ENCODE results near the gene XXYLT1.

XXYLT1 gene

DNA sequence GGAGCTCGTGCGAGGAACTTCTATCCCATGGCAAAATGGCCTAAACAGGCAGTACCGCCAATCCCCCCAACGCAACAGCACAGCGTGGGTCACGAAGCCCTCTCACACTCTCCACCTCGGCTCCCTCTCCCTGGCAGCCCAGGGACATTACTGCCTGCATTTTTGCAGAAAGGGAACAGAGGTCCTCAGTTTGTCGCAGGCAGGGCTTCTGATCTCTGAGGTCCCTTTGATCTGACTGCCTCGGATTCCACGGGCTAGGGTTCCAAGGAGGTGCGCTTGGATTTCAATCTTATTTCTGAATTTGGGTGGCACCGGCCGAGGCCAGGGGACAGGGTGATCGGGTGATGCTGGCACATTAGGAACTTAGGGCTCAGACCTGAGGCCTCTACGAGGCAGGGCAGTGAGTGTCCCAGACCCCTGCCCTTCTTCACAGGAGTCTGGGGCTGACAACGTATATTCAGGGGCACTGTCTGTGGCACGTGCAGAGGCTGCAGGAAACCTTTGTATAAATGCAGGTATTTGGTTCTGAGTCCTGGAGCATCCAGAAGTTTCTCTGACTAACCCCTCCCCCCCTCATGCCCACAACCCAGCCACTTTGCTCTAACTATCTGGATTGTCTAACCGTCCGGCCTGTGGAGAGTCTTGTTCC, 197.9 kb downstream of the XXYLT1 start:
- DNase-seq = no peak

DNA sequence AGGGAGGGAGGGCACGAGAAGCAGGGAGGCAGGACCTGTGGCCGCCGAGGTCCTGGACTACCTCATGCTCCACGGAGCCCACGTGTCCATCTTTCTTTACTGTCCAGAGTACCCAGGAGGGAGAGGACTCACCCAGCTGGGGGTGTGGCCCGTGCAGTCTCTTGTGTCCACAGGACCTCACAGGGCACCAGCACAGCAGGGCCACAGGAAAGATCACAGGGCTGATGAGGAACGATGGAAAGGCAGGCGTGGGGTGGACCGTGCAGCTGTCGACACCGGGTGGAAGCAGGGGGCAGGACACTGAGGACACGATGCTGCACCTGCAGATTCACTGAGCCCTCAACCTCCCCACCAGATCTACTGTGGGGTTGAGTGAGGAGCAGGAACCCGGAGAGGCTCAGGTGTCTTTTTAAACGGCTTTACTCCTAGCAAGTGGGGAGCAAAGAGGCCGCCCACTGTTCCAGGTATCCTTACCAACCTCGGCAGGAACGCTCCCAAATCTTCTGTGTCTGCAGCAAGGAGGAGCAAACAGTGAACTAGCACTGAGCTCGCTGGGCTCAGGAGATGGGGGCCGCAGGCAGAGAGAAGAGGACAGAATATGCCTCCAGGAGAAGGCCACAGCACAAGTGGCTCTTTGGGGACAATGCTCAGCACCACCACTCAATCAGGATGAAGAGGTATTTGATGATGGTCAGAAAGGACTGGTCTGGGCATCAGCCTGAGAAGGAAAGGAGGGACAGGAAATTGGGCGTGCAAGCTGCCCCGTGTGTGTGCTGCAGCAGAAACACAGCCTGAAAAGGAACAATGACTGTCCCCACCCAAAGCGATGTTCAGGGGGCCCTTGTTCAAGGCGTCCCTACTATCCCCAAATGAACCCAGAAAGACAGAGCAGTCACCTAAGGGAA, 198.8 kb downstream of the XXYLT1 start:
- DNase-seq = no peak

DNA sequence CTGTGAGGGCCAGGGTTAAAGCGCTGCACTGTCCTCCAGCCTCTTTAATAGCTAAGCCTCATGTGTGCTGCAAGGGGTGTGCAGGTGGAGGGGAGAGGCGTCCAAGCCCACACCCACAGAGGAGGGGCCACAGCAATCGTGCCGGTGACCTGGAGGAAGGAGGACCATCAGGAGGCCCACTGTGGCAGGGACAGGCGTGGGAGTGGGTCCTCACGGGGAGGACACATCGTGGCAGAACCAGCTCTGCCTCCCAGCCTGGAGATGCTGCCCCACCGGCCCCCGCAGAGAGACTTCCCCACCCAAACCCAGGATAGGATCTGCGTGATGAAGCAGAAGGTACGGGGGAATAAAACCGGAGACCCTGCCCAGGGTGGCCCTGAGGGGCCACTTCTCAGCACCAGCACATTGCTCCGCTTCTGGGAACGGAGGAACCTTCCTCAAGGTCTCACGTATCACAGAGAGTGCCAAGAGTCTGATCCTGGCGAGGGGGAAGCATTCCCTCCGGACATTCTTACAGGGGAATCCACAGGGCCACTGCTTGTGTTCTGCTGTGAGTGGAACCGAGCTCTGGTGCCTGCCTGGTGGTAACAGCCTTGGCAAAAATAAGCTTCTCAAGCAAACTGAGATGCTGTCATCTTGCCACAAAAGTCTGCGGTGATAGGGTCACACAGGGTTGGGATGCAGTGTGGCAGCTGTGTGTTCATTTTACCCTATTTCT, 199.8 kb downstream of the XXYLT1 start:
- DNase-seq = no peak

DNA sequence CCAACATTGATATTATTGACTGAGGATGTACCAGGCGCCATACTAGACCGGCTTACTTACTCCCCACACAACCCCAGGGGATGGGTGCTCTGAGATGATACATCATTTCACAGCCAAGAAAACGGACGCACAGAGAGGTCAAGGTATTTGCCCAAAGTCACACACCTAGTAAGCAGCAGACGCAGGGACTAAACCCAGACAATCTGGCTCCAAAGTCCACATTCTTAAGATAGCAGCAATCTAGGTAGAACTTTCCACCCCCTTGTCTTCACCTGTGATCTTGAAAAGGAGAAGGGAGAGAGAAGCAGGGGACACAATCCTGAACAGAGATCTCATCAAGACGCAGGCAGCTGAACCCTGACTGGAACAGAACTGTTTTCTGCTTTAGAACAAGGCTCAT, 200.6 kb downstream of the XXYLT1 start:
- no peak for DNase-seq

DNA sequence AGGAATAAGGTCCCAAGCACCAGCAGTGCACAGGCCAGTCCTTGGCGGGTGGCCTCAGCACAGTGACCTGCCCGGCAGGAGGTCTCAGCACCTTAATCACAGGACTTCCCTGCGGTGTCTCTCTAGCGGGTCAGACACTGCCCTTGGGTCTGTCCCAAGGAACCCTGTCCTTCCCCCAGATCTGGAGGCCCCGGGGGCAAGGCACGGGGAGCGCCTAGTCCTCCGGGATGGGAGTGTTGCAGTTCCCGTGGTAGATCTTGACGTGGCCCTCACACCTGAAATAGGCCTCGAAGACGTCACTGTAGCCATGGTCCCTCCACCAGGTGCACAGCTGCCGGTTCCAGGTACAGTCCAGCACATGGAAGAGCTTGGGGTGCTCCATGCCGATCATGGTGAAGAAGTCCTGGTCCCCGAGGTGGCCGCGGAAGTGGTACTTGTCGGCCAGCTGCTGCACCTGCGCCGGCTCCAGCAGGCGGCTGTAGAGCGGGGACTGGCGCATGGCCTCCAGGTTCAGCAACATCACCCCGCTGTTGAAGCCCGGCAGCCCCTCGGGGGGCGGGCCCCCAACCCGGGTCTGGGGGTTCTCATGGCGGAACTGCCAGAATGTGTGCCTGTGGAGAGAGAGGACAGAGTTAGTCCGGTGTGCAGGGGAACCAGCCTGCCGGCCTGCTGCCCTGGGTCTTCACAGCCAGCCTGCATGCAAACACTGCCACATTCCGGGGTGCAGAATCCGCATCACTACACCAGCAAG, 201.3 kb downstream of the XXYLT1 start:
- DNase-seq = no peak

DNA sequence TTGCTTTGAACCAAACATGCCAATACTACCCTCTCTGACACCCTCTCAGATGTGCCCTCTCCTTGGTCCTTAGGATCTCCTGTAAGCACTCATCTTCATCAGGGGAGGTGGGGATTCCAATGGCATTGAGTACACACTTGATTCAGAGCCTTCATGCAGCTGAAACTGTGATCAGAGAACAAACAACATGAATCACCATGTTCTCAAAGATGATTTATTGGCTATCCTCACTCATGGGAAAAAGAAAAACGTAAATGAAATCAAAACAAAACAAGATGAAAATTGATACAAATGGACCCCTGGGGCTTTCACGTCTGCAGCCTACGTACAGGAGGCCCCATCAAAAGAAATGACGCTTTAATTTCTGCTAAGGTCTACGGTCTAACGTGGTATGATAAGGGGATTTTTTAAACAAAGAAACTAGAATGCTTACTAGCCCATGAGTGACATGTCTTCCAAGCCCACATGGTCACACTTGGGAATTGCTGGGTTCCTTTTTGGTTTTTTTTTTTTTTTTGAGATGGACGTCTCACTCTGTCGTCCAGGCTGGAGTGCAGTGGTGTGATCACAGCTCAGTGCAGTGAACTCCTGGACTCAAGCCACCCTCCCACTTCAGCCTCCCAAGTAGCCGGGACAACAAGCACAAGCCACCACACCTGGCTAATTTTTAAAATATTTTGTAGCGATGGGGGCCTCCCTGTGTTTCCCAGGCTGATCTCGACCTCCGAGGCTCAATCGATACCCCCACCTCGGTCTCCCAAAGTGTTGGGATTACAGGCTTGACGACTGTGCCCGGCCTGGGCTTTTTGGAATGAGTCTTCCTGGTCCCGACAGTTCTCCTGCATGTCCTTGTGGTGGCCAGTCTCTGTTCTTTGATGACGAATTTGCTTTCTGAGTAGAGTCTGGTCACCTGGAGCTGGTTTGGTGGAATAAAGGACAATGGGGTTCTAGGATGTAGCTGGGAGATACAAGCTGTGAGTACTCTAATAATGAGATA, 202.6 kb downstream of the XXYLT1 start:
- DNase-seq = no peak

DNA sequence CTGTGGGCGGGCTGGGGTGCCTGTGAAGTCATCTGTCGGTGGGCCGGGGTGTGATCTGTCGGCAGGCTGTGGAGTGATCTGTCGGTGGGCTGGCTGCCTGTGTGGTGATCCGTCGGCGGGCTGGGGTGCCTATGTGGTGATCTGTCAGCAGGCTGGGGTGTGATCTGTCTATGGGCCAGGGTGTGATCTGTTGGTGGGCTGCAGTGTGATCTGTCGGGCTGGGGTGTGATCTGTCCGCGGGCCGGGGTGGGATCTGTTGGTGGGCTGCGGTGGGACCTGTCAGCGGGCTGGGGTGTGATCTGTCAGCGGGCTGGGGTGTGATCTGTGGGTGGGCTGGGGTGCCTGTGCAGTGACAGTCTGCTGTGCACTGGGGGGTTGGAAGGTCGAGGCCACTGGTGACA, 204.5 kb downstream of the XXYLT1 start:
- DNase-seq = no peak

DNA sequence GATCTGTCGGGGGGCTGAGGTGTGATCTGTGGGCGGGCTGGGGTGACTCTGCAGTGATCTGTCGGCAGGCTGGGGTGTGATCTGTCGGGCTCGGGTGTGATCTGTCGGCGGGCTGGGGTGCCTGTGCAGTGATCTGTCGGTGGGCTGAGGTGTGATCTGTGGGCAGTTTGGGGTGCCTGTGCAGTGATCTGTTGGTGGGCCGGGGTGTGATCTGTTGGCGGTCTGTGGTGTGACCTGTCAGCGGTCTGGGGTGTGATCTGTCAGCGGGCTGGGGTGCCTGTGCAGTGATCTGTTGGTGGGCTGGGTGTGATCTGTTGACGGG, 205.1 kb downstream of the XXYLT1 start:
- no peak for DNase-seq

DNA sequence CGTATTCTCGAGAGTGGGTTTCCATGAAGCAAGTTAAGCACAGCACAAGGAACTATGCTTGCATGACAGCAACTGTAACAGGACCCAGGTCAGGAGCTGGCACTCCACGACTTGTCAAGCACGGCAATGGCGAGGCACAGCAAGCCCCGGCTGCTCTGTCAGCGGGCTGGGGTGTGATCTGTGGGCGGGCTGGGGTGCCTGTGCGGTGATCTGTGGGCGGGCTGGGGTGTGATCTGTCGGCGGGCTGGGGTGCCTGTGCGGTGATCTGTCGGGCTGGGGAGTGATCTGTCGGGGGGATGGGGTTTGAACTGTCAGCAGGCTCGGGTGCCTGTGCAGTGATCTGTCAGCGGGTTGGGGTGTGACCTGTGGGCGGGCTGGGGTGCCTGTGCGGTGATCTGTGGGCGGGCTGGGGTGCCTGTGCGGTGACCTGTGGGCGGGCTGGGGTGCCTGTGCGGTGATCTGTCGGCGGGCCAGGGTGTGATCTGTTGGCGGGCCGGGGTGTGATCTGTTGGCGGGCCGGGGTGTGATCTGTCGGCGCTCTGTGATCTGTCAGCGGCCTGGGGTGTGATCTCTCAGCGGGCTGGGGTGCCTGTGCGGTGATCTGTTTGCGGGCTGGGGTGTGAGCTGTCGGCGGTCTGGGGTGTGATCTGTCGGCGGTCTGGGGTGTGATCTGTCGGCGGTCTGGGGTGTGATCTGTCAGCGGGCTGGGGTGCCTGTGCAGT, 205.7 kb downstream of the XXYLT1 start:
- no peak for DNase-seq

DNA sequence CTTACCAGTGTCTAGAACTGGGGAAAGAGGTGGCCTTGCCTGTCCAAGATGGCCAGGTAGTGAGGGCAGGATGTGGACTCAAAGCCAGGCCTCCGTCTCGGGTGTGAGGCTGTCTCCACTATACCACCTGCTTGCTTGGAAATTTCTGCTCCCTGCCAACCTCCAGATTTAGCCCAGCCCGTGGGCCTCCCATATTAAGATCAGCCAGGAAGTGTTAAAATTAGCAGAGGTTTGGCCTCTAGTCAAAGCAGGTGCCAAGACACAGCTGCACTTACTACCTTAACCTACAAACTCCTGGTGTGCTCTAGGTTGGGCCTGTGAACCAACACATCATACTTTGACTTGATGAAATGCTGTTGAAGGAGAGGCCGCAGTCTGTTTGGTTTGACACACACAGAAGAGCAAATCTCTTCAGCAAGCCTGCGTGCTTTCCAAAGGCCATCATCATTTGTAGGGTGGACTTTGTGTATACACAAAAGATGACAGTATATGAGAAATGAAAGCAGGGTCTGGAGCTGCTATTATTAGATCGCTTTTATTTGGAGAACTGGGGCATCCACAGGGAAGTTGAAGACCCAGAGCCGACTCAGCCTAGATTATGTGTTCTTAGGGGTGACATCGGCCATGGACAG, 206.5 kb downstream of the XXYLT1 start:
- no peak for DNase-seq

DNA sequence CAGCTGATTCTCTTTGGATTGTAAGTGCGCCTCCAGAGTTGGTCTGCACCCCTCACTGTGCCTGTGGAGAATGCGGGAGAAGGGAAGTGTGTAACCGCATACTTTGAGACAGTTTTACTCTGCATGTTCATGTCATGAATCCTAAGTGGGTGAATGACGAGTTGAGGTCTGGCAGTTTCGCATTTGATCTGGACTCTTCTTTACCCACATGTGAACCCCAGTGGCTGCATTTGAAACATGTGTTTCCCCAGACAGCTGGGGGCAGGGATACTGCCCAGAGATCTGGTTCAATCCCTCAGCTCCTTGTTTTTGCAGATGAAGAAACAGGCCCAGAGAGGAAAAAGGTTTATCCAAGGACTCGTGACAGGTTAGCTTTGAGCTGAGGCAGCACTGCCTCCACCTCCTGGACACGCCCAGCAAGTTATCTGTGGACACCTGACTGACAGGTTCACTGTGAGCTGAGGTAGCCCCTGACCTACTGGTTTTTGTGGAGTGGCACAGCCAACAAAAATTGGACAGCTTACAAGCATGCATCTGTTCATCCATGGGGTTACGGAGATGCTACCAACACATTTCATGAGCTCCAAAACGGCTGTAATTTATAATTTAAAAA, 207.3 kb downstream of the XXYLT1 start:
- DNase-seq = no peak

DNA sequence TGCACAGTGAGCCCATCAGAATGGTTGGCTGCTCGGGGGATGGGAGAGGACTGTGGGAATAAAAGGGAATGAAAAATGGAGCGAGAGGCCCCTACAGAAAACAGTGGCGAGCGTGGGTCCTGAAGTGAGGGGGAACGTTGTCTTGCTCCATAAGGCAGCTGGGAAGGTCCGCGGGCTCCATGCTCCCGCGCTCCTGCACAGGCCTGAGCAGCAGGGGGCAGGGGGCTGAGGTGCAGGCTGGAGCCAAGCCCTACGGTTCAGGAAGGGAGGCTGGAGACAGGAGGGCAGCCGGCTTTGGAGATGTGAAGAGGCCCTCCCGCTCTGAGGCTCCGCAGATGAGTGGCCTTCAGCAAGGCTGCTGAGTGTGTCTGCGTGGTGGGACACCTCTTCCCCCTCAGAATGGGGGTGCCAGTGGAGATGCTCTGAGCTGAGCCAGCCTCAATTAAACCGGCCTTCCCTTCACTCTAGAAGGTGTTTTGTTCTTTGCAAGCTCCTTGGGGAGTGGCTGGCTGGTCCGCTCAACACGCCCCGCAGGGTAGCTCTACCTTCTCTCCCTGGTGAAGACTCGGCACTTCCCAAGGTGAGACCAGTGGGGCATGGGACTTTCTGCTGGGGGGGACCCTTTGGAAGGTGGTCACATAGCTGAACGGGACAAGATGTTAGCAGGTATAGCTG, 208.0 kb downstream of the XXYLT1 start:
- no peak for DNase-seq

DNA sequence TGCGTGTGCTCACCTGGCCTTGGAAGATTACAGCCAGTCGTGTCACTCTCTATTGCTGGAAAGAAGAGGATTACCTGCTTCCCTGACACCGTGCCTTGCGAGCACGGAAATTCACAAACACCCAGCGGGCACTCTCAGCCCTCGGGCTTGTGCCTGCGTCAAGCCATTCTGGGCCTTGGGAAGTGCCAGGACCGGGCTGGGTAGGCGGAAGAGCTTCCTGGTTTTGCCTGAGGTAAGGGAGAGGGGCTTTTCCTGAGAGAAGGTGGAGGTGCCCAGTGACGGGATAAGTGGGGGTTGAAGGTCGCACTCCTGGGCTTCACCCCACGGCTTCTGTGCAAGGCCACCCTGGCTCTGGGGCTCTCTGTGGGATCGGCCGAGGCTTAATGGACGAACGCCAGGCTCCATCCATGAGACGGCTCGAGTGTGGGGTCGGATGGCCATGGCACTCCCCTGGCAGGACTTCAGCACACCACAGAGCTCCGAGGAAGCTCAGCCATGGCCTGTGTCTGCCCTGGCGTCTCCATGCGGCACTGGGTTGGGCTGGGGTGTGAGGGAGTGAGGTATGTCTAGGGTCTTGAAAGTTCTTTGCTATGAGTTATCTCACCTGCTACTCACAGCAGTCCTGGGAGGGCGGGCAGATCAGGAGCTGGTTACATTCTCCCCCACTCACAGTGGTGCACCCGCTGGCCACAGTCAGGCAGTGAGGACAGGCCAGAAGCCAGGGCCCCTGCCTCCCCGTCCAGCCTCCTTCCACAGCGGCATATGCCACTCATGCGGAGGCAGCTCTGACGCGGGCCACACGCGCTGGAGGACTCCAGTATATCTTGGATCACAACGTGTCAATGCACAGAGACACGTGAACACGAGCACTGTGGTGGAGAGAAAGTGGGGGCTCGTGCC, 209.0 kb downstream of the XXYLT1 start:
- DNase-seq = no peak

DNA sequence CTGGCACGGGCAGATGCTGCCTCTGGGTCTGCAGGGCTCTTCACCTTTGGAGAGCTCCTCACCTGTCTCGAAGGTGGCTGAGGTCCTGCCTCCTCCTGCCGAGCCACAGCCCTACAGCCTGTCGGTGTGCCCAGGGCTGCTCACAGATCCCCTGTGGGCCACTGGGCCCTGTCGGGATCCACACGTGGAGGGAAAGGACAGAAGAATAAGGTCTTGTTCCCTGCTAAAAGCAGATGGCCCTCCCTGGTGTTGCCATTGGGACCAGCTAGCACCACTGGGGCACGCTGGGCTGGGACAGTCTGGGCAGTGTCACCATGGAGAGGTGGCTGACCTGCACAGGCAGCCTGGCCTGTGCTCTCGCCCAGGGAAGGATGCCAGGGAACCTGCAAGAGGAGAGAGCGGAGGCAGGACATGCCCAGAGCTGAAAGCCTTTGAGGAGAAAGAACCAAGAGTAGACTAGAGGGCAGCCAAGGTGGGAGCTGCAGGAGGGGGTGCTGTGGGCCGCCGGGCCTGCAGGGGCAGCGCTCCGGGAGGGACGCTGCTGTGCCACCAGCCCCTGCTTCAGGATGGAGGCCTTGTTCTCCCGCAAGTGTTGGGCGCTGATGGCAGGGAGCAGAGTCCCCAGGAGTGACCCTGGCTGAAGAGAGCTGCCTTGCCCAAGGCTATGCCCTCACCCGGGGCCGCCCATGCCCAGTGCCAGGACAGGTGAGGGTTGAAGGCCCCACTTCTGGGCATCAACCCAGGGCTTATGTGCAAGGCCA, 210.2 kb downstream of the XXYLT1 start:
- DNase-seq = no peak

DNA sequence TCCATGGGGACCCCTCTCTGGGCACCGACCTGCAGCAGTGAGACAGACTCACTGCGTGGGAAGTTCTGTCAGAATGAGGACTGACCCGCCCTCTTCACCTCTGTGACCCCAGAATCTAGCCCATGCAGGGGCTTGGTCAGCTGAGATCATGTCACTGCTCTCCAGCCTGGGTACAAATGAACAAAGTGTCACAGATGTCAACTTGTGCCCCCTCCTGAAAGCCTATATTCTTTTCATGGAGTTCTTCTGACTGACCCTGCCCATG, 210.8 kb downstream of the XXYLT1 start:
- DNase-seq = no peak

DNA sequence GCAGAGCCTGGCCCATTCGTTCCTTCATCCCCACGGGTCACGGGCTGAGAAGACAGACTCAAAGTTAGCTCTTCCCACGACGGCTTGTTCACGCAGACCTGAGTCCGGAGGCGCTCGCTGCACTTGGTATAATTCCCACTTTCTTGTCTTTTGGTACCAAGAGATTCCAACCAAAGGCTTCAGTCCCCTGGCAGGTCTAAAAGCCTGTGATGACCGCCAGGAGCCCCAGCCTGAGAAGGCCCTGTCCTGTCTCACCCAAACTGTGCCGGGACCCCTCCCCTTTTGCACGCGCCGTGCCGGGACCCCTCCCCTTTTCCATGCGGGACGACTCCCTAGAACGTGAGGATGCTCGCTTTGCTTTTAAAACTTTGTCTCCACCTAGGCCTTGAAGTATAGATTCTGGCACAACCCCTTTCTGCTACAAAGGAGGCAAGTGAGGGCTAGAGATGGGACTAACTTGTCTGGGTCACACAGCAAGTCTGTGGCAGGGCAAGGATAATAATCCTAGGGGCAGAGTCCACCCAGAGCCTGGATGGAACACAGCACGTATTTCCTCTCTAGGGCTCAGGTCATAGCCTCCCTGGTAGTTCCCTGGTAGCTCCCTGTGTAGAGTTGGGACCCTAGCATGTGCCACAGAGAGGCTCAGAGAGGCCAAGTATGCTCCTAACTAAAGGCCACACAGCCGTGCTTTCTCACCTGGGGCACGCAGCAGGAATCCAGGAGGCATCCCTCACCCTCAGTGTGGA, 211.3 kb downstream of the XXYLT1 start:
- no peak for DNase-seq

DNA sequence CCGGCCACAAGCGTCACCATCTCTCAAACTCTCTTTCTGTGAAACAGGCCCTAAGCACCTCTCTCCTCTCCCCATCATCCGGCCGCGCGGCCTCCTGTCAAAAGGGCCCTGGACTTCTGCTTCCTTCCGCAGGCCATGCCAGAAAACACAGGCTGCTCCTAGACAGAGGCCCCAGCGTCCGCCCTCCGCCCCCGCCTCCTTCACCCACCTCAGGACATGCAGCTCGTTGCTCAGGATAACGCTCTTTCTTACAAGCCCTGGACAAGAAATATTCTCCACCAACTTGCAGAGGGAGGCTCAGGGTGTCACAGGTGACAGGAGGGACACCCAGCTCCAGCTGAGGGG, 212.0 kb downstream of the XXYLT1 start:
- no peak for DNase-seq

All from NCI-H510A (cell line).